GM12892 (cell line): ENCODE results near the gene STX3.

Source experiments
- POLR2A ChIP-seq: IDR thresholded peaks from 2 replicates; pipeline ENCODE4 v1.6.1; 2011; ENCODE audit warnings: low read depth, low read length, control low read depth
- POLR2AphosphoS5 ChIP-seq: IDR thresholded peaks from 2 replicates; pipeline ENCODE4 v1.6.1; 2011; ENCODE audit warnings: low read depth, low read length, control low read depth
- TAF1 ChIP-seq: IDR thresholded peaks from 2 replicates; pipeline ENCODE4 v1.6.1; 2011; ENCODE audit warnings: low read depth, mild to moderate bottlenecking, control low read depth, low read length, borderline replicate concordance

DNA sequence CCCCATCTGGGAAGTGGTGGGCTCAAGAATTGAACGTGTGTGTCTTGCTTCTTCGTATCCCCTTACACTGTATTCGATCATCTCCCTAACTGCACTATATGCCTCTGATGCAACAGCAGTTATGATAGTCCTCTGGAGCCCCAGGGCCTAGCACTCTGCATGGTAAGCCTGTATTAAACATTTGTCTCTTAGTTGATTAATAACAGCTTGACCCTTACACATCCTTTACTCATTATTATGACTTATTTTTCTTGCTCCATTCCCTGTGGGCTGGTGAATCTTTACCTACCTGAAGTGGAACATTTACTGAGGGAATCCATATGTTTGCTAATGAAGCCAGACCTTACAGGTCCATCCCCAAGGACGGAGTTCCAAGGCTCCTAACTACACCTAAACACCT lies 5.6 kb downstream of the STX3 start:
- TF ChIP-seq POLR2A (no peak), POLR2AphosphoS5 (no peak), TAF1 (no peak)
